K562 (cell line): ENCODE data around the gene CAVIN1. TPM values are rescaled to one million over a fixed set of nuclear protein-coding genes. Genes with fewer than 3 reads are reported as not detected.

ENCODE experiments used
- CBFB ChIP-seq: sonication (generic); formaldehyde crosslinking; IDR thresholded peaks from 2 replicates; pipeline ENCODE4 v1.4.0; 2020; ENCODE audit warnings: mild to moderate bottlenecking, missing genetic modification reagents
- CCNT2 ChIP-seq: IDR thresholded peaks from 2 replicates; pipeline ENCODE4 v1.6.1; 2011; ENCODE audit warnings: borderline replicate concordance, low read depth, mild to moderate bottlenecking, moderate library complexity, mixed read lengths, low read length; ENCODE audit not compliant: insufficient read length; ENCODE audit errors: extremely low read depth
- CREM ChIP-seq: IDR thresholded peaks from 2 replicates; pipeline ENCODE4 v1.6.1; 2014; ENCODE audit warnings: antibody characterized with exemption, low read depth
- EGR1 ChIP-seq: fragments of 450-650 bp; conservative IDR thresholded peaks from 2 replicates; pipeline ENCODE4 v1.6.1; 2017; ENCODE audit warnings: mild to moderate bottlenecking
- FOXK1 ChIP-seq: sonication (generic); formaldehyde crosslinking; IDR thresholded peaks from 2 replicates; pipeline ENCODE4 v1.8.0; 2022; ENCODE audit warnings: missing genetic modification reagents, mild to moderate bottlenecking, borderline replicate concordance
- KLF16 ChIP-seq: IDR thresholded peaks from 2 replicates; pipeline ENCODE4 v1.6.1; 2016; ENCODE audit warnings: antibody characterized with exemption
- MECOM ChIP-seq: fragments of 250-450 bp; sonication (Bioruptor Pico); IDR thresholded peaks from 2 replicates; pipeline ENCODE4 v1.8.0; 2022; ENCODE audit warnings: inconsistent platforms
- NFE2L1 ChIP-seq: fragments of 450-650 bp; IDR thresholded peaks from 2 replicates; pipeline ENCODE4 v1.6.1; 2016; ENCODE audit warnings: missing genetic modification characterization, low read depth, mild to moderate bottlenecking, missing compliant biosample characterization, moderate library complexity, borderline replicate concordance
- POLR2AphosphoS5 ChIP-seq: IDR thresholded peaks from 2 replicates; pipeline ENCODE4 v1.6.1; 2011; ENCODE audit warnings: mild to moderate bottlenecking, low read depth, low read length, moderate library complexity; ENCODE audit not compliant: control insufficient read depth, insufficient read depth
- SIX5 ChIP-seq, 2 experiments: IDR thresholded peaks; 2 replicates each; pipeline ENCODE4 v1.6.1; 2011; ENCODE audit warnings: low read length in 2 of 2, borderline replicate concordance in 1 of 2, low read depth in 1 of 2, mild to moderate bottlenecking in 1 of 2, moderate library complexity in 1 of 2; ENCODE audit not compliant: insufficient read depth in 1 of 2
- STAG1 ChIP-seq: sonication (generic); formaldehyde crosslinking; IDR thresholded peaks from 2 replicates; pipeline ENCODE4 v1.5.0; 2020; ENCODE audit warnings: missing genetic modification reagents, borderline replicate concordance
- ZNF224 ChIP-seq: sonication (generic); formaldehyde crosslinking; IDR thresholded peaks from 2 replicates; pipeline ENCODE4 v1.8.0; 2022; ENCODE audit warnings: mild to moderate bottlenecking, missing genetic modification reagents
- ZNF444 ChIP-seq: fragments of 250-450 bp; sonication (Bioruptor Pico); IDR thresholded peaks from 2 replicates; pipeline ENCODE4 v1.4.0; 2020; ENCODE audit warnings: mild to moderate bottlenecking, moderate library complexity
- ZNF589 ChIP-seq: fragments of 200-800 bp; sonication (Bioruptor generic); IDR thresholded peaks from 2 replicates; pipeline ENCODE4 v1.6.1; 2016; ENCODE audit warnings: low read depth, missing genetic modification characterization, missing compliant biosample characterization
- polyA plus RNA-seq, 8 experiments: library from polyadenylated mRNA; depleted of rRNA in 4 of 8; stranded (reverse) in 5 of 8; unstranded in 3 of 8; fragments of >200 nt; fragmentation: Nextera tagmentation in 2 of 8; fragmentation: Illumina TruSeq in 1 of 8; extraction: Ambion mirVana in 2 of 8; extraction: Trizol in 1 of 8; gene quantifications; 2 replicates each; pipeline versions ENCODE4 v1.2.1 to v1.2.3, GENCODE V29; 2011 to 2014; ENCODE audit warnings: inconsistent platforms in 1 of 8, missing spikeins in 1 of 8
- total RNA-seq, 7 experiments: library from RNA; depleted of rRNA in 6 of 7; stranded (reverse); fragments of >200 nt in 6 of 7; fragmentation: Illumina TruSeq in 2 of 7; extraction: Trizol in 2 of 7; gene quantifications; 2 replicates each; pipeline versions ENCODE4 v1.2.1 to v1.2.3, GENCODE V29; 2011 to 2021; ENCODE audit warnings: low replicate concordance in 1 of 7
- TF ChIP-seq, protein P1 (sequence below): fragments of 450-650 bp; IDR thresholded peaks from one replicate; pipeline ENCODE4 v1.6.1; 2018; ENCODE audit warnings: mild to moderate bottlenecking, moderate library complexity; ENCODE audit not compliant: partially characterized antibody
- TF ChIP-seq, protein P2 (sequence below), 3 experiments: fragments of 200-800 bp in 1 of 3; fragments of 250-450 bp in 1 of 3; fragments of 450-650 bp in 1 of 3; sonication (Bioruptor Pico) in 1 of 3; sonication (Bioruptor generic) in 1 of 3; formaldehyde crosslinking in 1 of 3; IDR thresholded peaks; 2 replicates each; pipeline versions ENCODE4 v1.6.1 to v1.8.0; 2016 to 2022; ENCODE audit warnings: mild to moderate bottlenecking in 2 of 3, missing genetic modification characterization in 2 of 3, missing compliant biosample characterization in 1 of 3, moderate library complexity in 1 of 3
- TF ChIP-seq, protein P3 (sequence below): fragments of 450-650 bp; IDR thresholded peaks from 2 replicates; pipeline ENCODE4 v1.6.1; 2016; ENCODE audit warnings: borderline replicate concordance
- TF ChIP-seq, protein P4 (sequence below): conservative IDR thresholded peaks from 2 replicates; pipeline ENCODE4 v1.6.1; 2011; ENCODE audit warnings: low read depth, mild to moderate bottlenecking, low read length; ENCODE audit not compliant: control insufficient read depth

The CAVIN1 gene
- total and polyA plus RNA-seq, 9 of the 15 experiments (the other 6 are each of a cell fraction or from before 2014, with no cell fraction given) = 6.8 to 162 (median 74.5) TPM

DNA sequence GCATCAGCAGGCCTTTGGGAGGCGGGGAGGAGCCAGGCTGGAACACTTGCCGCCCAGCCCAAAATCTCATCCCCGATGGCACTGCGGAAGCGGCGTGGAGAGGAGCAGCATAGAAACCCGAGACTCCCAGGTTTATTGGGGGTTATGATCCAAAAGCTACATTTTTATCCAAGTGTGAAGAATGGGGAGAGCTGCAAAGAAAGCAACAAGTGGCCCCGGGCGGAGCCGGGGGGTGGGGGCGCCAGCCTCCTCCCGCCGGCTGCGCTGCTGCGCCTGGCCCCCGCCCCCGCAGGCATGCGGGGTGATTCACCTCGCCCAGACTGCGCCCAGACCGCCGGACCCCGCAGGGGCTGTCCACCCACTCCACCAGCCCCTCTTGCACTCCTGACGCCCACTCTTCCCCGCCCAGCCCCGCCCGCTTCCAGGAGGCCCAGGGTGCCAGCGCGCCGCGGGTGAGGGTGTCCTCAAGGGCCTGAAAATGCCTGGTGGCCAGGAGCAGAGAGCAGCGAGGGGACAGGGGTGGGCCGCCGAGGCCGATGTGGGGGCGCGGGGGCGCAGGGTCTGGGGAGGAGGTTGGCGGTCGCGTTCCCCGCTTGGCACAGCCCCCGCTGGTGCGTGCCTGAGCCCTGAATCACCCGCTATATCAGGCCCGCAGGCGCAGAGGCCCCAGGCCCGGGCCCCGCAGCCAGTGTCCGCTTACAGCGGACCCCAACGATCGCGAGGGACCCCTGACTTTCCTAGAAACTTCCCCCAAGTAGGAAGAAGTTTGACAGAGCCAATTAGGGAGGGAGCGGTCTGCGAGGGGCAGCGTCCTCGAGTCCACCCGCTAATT, 1.3 kb downstream of the CAVIN1 start (continued):
- no peak for TF ChIP-seq SIX5 (IDR thresholded peaks at IDR 0.05; ENCODE audit: borderline replicate concordance in 1 of 2, insufficient read depth in 1 of 2, low read depth in 1 of 2, low read length in 2 of 2)
- TF ChIP-seq, protein P1, sequence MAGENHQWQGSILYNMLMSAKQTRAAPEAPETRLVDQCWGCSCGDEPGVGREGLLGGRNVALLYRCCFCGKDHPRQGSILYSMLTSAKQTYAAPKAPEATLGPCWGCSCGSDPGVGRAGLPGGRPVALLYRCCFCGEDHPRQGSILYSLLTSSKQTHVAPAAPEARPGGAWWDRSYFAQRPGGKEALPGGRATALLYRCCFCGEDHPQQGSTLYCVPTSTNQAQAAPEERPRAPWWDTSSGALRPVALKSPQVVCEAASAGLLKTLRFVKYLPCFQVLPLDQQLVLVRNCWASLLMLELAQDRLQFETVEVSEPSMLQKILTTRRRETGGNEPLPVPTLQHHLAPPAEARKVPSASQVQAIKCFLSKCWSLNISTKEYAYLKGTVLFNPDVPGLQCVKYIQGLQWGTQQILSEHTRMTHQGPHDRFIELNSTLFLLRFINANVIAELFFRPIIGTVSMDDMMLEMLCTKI = no peak
- no peak for TF ChIP-seq MECOM (CRISPR knock-in tag)
- no peak for TF ChIP-seq ZNF224
- peak; percentile 34 for TF ChIP-seq CCNT2
- no peak for TF ChIP-seq KLF16
- peak; percentile 97 for TF ChIP-seq EGR1
- TF ChIP-seq ZNF444 (CRISPR knock-in tag) = no peak
- TF ChIP-seq, protein P2, sequence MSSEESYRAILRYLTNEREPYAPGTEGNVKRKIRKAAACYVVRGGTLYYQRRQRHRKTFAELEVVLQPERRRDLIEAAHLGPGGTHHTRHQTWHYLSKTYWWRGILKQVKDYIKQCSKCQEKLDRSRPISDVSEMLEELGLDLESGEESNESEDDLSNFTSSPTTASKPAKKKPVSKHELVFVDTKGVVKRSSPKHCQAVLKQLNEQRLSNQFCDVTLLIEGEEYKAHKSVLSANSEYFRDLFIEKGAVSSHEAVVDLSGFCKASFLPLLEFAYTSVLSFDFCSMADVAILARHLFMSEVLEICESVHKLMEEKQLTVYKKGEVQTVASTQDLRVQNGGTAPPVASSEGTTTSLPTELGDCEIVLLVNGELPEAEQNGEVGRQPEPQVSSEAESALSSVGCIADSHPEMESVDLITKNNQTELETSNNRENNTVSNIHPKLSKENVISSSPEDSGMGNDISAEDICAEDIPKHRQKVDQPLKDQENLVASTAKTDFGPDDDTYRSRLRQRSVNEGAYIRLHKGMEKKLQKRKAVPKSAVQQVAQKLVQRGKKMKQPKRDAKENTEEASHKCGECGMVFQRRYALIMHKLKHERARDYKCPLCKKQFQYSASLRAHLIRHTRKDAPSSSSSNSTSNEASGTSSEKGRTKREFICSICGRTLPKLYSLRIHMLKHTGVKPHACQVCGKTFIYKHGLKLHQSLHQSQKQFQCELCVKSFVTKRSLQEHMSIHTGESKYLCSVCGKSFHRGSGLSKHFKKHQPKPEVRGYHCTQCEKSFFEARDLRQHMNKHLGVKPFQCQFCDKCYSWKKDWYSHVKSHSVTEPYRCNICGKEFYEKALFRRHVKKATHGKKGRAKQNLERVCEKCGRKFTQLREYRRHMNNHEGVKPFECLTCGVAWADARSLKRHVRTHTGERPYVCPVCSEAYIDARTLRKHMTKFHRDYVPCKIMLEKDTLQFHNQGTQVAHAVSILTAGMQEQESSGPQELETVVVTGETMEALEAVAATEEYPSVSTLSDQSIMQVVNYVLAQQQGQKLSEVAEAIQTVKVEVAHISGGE (CRISPR knock-in tag; IDR thresholded peaks at IDR 0.05) = no peak
- TF ChIP-seq CBFB (CRISPR knock-in tag) = no peak
- TF ChIP-seq, protein P3, sequence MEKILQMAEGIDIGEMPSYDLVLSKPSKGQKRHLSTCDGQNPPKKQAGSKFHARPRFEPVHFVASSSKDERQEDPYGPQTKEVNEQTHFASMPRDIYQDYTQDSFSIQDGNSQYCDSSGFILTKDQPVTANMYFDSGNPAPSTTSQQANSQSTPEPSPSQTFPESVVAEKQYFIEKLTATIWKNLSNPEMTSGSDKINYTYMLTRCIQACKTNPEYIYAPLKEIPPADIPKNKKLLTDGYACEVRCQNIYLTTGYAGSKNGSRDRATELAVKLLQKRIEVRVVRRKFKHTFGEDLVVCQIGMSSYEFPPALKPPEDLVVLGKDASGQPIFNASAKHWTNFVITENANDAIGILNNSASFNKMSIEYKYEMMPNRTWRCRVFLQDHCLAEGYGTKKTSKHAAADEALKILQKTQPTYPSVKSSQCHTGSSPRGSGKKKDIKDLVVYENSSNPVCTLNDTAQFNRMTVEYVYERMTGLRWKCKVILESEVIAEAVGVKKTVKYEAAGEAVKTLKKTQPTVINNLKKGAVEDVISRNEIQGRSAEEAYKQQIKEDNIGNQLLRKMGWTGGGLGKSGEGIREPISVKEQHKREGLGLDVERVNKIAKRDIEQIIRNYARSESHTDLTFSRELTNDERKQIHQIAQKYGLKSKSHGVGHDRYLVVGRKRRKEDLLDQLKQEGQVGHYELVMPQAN = no peak
- no peak for TF ChIP-seq NFE2L1
- TF ChIP-seq, protein P4, sequence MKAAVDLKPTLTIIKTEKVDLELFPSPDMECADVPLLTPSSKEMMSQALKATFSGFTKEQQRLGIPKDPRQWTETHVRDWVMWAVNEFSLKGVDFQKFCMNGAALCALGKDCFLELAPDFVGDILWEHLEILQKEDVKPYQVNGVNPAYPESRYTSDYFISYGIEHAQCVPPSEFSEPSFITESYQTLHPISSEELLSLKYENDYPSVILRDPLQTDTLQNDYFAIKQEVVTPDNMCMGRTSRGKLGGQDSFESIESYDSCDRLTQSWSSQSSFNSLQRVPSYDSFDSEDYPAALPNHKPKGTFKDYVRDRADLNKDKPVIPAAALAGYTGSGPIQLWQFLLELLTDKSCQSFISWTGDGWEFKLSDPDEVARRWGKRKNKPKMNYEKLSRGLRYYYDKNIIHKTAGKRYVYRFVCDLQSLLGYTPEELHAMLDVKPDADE = no peak
- peak; percentile 18; the same call in 1 of the 2 replicates for TF ChIP-seq CREM
- peak; percentile 17; the same call in 1 of the 2 replicates for TF ChIP-seq POLR2AphosphoS5
- no peak for TF ChIP-seq STAG1 (CRISPR knock-in tag)
- no peak for TF ChIP-seq ZNF589 (CRISPR knock-in tag)
- no peak for TF ChIP-seq FOXK1
